Right lobe of liver (tissue), 6 donors: ENCODE data around the gene PARP2. TPM values are rescaled to one million over a fixed set of nuclear protein-coding genes. Genes with fewer than 3 reads are reported as not detected.
A peak's percentile ranks its signal among the peaks of the same experiment; 100 is the strongest.

Experiments
- ATAC-seq, 4 donors: fragments of 200-7000 bp; cut with Tn5 transposase; one replicate each; pipeline ENCODE4 v1.9.1; 2020; ENCODE audit warnings: mild to moderate bottlenecking in 4 of 4, moderate library complexity in 4 of 4
- DNase-seq, 3 donors: peaks; one replicate each; pipeline ENCODE4 v3.0.0-alpha.2; 2020
- H3K27ac ChIP-seq, 3 donors: fragments of 200-600 bp; one replicate each; pipeline ENCODE4 v1.8.0; 2022
- H3K27me3 ChIP-seq, 2 donors: fragments of 200-600 bp; one replicate each; pipeline ENCODE4 v1.8.0; 2022
- H3K36me3 ChIP-seq, 4 donors: fragments of 200-600 bp; sonication (generic) in 1 of 4; one replicate each; pipeline versions ENCODE4 v1.5.1 to v1.8.0; 2017 to 2022; ENCODE audit warnings: control low read depth in 1 of 4
- H3K4me1 ChIP-seq, 4 donors: fragments of 200-600 bp; sonication (generic) in 1 of 4; one replicate each; pipeline versions ENCODE4 v1.5.1 to v1.8.0; 2017 to 2022; ENCODE audit warnings: control low read depth in 1 of 4
- H3K4me3 ChIP-seq, 3 donors: fragments of 200-600 bp; one replicate each; pipeline ENCODE4 v1.8.0; 2022
- H3K9me3 ChIP-seq, 4 donors: fragments of 200-600 bp; sonication (generic) in 1 of 4; one replicate each; pipeline versions ENCODE4 v1.5.1 to v1.8.0; 2017 to 2022; ENCODE audit warnings: control low read depth in 1 of 4
- POLR2A ChIP-seq: fragments of 450-650 bp; IDR thresholded peaks from one replicate; pipeline ENCODE4 v1.6.1; 2017; ENCODE audit warnings: antibody characterized with exemption, mild to moderate bottlenecking
- WGBS: methylation state at CpG from one replicate; pipeline ENCODE4 v1.1.6; 2018; ENCODE audit warnings: low coverage, low lambda C conversion rate; ENCODE audit not compliant: insufficient coverage; ENCODE audit errors: missing lambda C conversion rate; 5-methylcytosine and 5-hydroxymethylcytosine counted together
- intact Hi-C, 2 donors: fragments of 100-400 bp; cut with DNase I; formaldehyde crosslinking; loops; one replicate each; pipeline versions ENCODE4 v1.11.2 to v1.14.1; 2022
- long read RNA-seq: library from polyadenylated mRNA; unstranded; transcript quantifications from one replicate; pipeline ENCODE4 v2.0.0, GENCODE V29; 2019
- total RNA-seq, 6 experiments: library from RNA; depleted of rRNA in 2 of 6; stranded (reverse); fragments of >200 nt in 2 of 6; fragmentation: NEBNext Ultra II Directional in 3 of 6; extraction: Animal tissue kit (Norgen Biotek cat#: 25700) in 3 of 6; gene quantifications; one replicate each; pipeline versions ENCODE4 v1.1.0 to v1.2.4, GENCODE V29; 2016 to 2023
- TF ChIP-seq, protein P1 (sequence below), 4 donors: fragments of 200-600 bp in 3 of 4; fragments of 450-650 bp in 1 of 4; IDR thresholded peaks; one replicate each; pipeline versions ENCODE4 v1.5.1 to v1.8.0; 2016 to 2022; ENCODE audit warnings: antibody characterized with exemption in 4 of 4, mild to moderate bottlenecking in 2 of 4
- donor health status: DM: no; HTN: yes; CAD: no.
- donor health status: DM: no; HTN: no; CAD: no.
- donor health status: DM: no; HTN: no; CAD: no.
- donor health status: DM: no; HTN: yes; CAD: no.
- donor health status: DM: no; HTN: yes; CAD: no.

PARP2 gene, protein sequence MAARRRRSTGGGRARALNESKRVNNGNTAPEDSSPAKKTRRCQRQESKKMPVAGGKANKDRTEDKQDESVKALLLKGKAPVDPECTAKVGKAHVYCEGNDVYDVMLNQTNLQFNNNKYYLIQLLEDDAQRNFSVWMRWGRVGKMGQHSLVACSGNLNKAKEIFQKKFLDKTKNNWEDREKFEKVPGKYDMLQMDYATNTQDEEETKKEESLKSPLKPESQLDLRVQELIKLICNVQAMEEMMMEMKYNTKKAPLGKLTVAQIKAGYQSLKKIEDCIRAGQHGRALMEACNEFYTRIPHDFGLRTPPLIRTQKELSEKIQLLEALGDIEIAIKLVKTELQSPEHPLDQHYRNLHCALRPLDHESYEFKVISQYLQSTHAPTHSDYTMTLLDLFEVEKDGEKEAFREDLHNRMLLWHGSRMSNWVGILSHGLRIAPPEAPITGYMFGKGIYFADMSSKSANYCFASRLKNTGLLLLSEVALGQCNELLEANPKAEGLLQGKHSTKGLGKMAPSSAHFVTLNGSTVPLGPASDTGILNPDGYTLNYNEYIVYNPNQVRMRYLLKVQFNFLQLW
- total RNA-seq = 10 to 100 TPM in 2 of 6 experiments, 1 to 10 TPM in 4; 5.5 to 10.4 (median 9.1) TPM
- long read RNA-seq, partial matches to known transcripts = 0 of 4 reads
- long read RNA-seq, other reads (novel, unspliced or antisense) = 1 of 4 reads

DNA sequence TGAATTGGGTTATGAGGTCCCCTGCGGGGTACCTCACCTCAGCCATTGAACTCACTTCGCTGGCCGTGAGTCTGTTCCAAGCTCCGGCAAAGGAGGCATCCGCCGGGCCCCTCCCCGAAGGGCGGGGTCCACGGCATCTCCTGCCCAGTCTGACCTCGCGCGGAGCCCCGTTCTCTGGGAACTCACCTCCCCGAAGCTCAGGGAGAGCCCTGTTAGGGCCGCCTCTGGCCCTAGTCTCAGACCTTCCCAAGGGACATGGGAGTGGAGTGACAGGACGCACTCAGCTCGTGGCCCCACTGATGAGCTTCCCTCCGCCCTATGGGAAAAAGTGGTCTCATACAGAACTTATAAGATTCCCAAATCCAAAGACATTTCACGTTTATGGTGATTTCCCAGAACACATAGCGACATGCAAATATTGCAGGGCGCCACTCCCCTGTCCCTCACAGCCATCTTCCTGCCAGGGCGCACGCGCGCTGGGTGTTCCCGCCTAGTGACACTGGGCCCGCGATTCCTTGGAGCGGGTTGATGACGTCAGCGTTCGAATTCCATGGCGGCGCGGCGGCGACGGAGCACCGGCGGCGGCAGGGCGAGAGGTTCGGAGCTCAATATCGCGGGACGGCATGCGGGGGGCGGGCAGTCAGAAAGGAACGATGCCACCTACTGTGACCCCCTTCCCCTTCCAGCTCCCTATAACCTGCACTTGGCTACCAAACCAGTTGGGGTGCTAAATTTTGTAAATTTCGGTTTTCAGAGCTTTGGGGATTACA lies at the start of gene PARP2:
Gene PARP2 (plus strand): TSS at position 544 of the 770 bp plus-strand sequence. CDS start 7 bp downstream, at position 551.
- whole genome bisulfite sequencing = 0% methylated on average over 19 of the region's 50 CpGs
- H3K27ac ChIP-seq = peak within 1 kb of the TSS; percentile 86 to 97 (median 96)
- intact Hi-C loops = no loop called here

DNA sequence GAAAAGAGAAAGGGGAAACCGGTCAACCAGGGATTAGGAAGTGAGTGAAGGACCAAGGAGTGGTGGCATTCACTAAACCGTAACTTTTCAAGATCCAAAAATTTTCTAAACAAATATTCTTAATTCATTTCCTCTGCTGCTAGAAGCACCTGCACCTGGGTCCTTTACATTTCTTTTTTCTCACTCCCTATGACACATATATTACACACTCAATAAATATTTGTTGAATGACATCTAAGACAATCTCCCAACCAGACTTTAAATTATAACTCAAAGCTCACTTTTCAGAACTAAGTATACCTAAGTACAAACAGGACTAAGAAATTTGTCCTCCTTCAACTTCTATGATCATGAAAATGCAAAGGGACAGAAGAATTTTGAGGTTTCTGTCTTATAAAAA lies 48.8 kb upstream of the PARP2 start:
- WGBS = 60% methylated on average over 1 of the region's 2 CpGs
- no peak for TF ChIP-seq POLR2A
- TF ChIP-seq, protein P1, sequence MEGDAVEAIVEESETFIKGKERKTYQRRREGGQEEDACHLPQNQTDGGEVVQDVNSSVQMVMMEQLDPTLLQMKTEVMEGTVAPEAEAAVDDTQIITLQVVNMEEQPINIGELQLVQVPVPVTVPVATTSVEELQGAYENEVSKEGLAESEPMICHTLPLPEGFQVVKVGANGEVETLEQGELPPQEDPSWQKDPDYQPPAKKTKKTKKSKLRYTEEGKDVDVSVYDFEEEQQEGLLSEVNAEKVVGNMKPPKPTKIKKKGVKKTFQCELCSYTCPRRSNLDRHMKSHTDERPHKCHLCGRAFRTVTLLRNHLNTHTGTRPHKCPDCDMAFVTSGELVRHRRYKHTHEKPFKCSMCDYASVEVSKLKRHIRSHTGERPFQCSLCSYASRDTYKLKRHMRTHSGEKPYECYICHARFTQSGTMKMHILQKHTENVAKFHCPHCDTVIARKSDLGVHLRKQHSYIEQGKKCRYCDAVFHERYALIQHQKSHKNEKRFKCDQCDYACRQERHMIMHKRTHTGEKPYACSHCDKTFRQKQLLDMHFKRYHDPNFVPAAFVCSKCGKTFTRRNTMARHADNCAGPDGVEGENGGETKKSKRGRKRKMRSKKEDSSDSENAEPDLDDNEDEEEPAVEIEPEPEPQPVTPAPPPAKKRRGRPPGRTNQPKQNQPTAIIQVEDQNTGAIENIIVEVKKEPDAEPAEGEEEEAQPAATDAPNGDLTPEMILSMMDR (IDR thresholded peaks at IDR 0.05) = no peak
- H3K9me3 ChIP-seq = no peaks in the 10 kb centered on the region
- no peak overlapping the region for H3K27ac ChIP-seq
- H3K4me1 ChIP-seq = no peaks in the 10 kb centered on the region
- no peak for DNase-seq
- intact Hi-C loops = no loop called here
- no peaks in the 10 kb centered on the region for H3K27me3 ChIP-seq
- peaks cover 0 to 92% (median 37%) of the 10 kb centered on the region in 4 donors for H3K36me3 ChIP-seq
- no peak overlapping the region for H3K4me3 ChIP-seq
- no peak for ATAC-seq

More for the DNA sequence above, at the start of gene PARP2:
- DNase-seq (peak; percentile 97 to 98 (median 98)), ATAC-seq (peak; percentile 94 to 99 (median 96))
- Histone ChIP-seq H3K36me3 (peaks cover 0 to 17% (median 2%) of the 10 kb centered on the region in 4 donors), H3K9me3 (no peaks in the 10 kb centered on the region), H3K4me3 (peak within 1 kb of the TSS; percentile 58 to 69 (median 62)), H3K4me1 (peaks cover 0 to 3% (median 0%) of the 10 kb centered on the region in 4 donors), H3K27me3 (no peaks in the 10 kb centered on the region)
- TF ChIP-seq POLR2A = peak; percentile 98
- TF ChIP-seq, protein P1 (IDR thresholded peaks at IDR 0.05) = no peak

DNA sequence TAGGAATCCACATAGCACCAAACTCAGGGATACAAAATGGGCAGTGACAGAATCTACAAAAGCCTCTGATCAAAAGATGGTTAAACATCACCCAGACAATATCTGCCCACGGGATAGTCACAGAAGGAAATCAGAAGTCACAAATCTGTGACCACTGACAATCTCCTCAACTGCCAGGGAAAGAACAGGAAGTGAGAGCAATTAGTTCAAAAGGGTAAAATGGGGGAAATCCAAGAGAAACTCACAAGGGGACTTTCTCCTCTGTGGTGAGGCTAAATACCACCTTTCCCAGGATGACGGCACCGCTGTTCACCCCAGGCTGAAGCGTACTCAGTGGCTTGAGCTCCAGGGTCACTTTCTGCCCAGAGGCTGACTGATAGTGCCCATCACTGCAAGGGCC lies 48.4 kb upstream of the PARP2 start:
- H3K36me3 ChIP-seq = peaks cover 0 to 97% (median 38%) of the 10 kb centered on the region in 4 donors
- no peak overlapping the region for H3K27ac ChIP-seq
- no peak overlapping the region for H3K4me3 ChIP-seq
- DNase-seq (no peak), ATAC-seq (no peak)
- H3K27me3 ChIP-seq = no peaks in the 10 kb centered on the region
- intact Hi-C loops = no loop called here
- TF ChIP-seq, protein P1 (IDR thresholded peaks at IDR 0.05) = no peak
- TF ChIP-seq POLR2A = no peak
- WGBS = 50% methylated on average over 1 of the region's 4 CpGs
- no peaks in the 10 kb centered on the region for H3K4me1 ChIP-seq
- no peaks in the 10 kb centered on the region for H3K9me3 ChIP-seq

DNA sequence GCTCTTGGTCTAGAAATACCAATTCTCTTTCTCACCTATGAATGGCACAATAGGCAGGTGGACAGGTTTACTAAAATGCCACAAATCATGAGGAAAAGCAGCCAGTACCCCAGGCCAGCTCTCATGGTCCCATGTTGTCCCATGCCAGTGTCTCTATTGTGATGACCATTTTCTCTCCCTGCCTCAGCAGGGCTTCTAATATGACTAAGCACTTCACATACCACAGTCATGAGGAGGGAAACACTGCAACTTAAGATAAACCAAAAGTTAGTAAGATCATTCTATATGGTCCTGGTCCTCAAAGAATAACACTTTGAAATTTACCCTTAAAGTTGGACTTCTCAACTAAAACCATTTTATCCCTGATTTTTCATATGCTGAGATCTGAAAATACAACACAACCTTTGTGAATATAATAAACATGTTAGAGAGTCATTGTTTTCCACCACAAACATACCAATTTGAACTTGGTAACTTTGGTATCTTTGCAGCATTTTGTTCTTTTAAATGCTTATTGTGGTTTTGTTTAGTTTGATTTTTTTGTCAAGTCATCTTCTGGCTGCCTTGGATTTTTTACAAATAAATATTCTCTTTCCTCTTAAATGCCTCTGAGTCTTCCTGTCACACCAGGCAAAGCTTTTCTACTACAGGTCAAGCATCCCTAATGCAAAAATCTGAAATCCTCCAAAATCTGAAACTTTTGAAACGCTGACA lies 41.2 kb upstream of the PARP2 start:
- TF ChIP-seq, protein P1 (IDR thresholded peaks at IDR 0.05) = no peak
- no peak for TF ChIP-seq POLR2A
- intact Hi-C loops = no loop called here
- Histone ChIP-seq H3K36me3 (peaks cover 0 to 44% (median 18%) of the 10 kb centered on the region in 4 donors), H3K9me3 (no peaks in the 10 kb centered on the region), H3K4me3 (no peak overlapping the region), H3K27ac (no peak overlapping the region), H3K27me3 (no peaks in the 10 kb centered on the region), H3K4me1 (peaks cover 0 to 13% (median 0%) of the 10 kb centered on the region in 4 donors)
- WGBS = 84% methylated on average over 1 of the region's 1 CpG
- no peak for DNase-seq
- no peak for ATAC-seq
